Neural cell (in vitro differentiated cells): Measurements from ENCODE around the gene DAP. TPM values are rescaled to one million over a fixed set of nuclear protein-coding genes. Genes with fewer than 3 reads are reported as not detected.
"Not testable (repeated sequence)": the region's sequence is repeated elsewhere in the genome, so short reads cannot be mapped to it uniquely, and the experiment has no call there.

Source experiments
- H2AFZ ChIP-seq: fragments of 200-600, 300-800 bp; sonication (generic), shearing (Covaris generic); 2 replicates; pipeline ENCODE4 v1.6.0; 2014; ENCODE audit warnings: low read depth, mild to moderate bottlenecking, antibody characterized with exemption, low read length, moderate library complexity
- H3F3A ChIP-seq: fragments of 200-600 bp; shearing (Covaris generic); 2 replicates; pipeline ENCODE4 v1.6.1; 2016; ENCODE audit warnings: mild to moderate bottlenecking, moderate library complexity, mixed read lengths, antibody characterized with exemption, low read length; ENCODE audit not compliant: insufficient read depth, poor library complexity, severe bottlenecking
- H3K27ac ChIP-seq: fragments of 200-600, 300-800 bp; sonication (generic), shearing (Covaris generic); 2 replicates; pipeline ENCODE4 v1.5.1; 2014; ENCODE audit warnings: mild to moderate bottlenecking, low read length, moderate library complexity
- H3K27me3 ChIP-seq: fragments of 300-800, 200-600 bp; sonication (generic), shearing (Covaris generic); 2 replicates; pipeline ENCODE4 v1.6.0; 2014; ENCODE audit warnings: mild to moderate bottlenecking, low read depth, low read length, moderate library complexity; ENCODE audit not compliant: insufficient read depth
- H3K36me3 ChIP-seq: fragments of 300-800, 200-600 bp; sonication (generic), shearing (Covaris generic); 2 replicates; pipeline ENCODE4 v1.5.1; 2014; ENCODE audit warnings: mild to moderate bottlenecking, antibody characterized with exemption, low read length, moderate library complexity; ENCODE audit not compliant: insufficient read depth
- H3K4me2 ChIP-seq: fragments of 300-800, 200-600 bp; sonication (generic), shearing (Covaris generic); 2 replicates; pipeline ENCODE4 v1.6.0; 2014; ENCODE audit warnings: mild to moderate bottlenecking, low read length
- H3K4me3 ChIP-seq: fragments of 300-800, 200-600 bp; sonication (generic), shearing (Covaris generic); 2 replicates; pipeline ENCODE4 v1.5.1; 2014; ENCODE audit warnings: mild to moderate bottlenecking, low read length, moderate library complexity
- H3K79me2 ChIP-seq: fragments of 200-600 bp; shearing (Covaris generic); replicated peaks from 2 replicates; pipeline ENCODE4 v1.6.0; 2014; ENCODE audit warnings: mild to moderate bottlenecking, low read length, moderate library complexity; ENCODE audit not compliant: insufficient read depth
- H3K9ac ChIP-seq: fragments of 300-800, 200-600 bp; sonication (generic), shearing (Covaris generic); 2 replicates; pipeline ENCODE4 v1.6.1; 2016; ENCODE audit warnings: mild to moderate bottlenecking, low read length, mixed read lengths
- H3K9me2 ChIP-seq: fragments of 200-600 bp; shearing (Covaris generic); 2 replicates; pipeline ENCODE4 v1.6.1; 2016; ENCODE audit warnings: mild to moderate bottlenecking, low read length, mixed read lengths; ENCODE audit not compliant: insufficient read depth
- H3K9me3 ChIP-seq: fragments of 200-600, 300-800 bp; sonication (generic), shearing (Covaris generic); 2 replicates; pipeline ENCODE4 v1.6.1; 2016; ENCODE audit warnings: mild to moderate bottlenecking, mixed run types, low read length, moderate library complexity, mixed read lengths
- H4K20me1 ChIP-seq: fragments of 200-600 bp; shearing (Covaris generic); 2 replicates; pipeline ENCODE4 v1.6.1; 2016; ENCODE audit warnings: mild to moderate bottlenecking, mixed run types; ENCODE audit not compliant: insufficient read depth
- CTCF ChIP-seq: fragments of 450-650 bp; IDR thresholded peaks from 2 replicates; pipeline ENCODE4 v1.5.1; 2014; ENCODE audit warnings: antibody characterized with exemption, mild to moderate bottlenecking, moderate library complexity; ENCODE audit not compliant: poor library complexity, severe bottlenecking
- EP300 ChIP-seq: fragments of 450-650 bp; conservative IDR thresholded peaks from 2 replicates; pipeline ENCODE4 v1.6.1; 2014; ENCODE audit warnings: antibody characterized with exemption, mild to moderate bottlenecking, moderate library complexity; ENCODE audit not compliant: poor library complexity, severe bottlenecking
- EZH2 ChIP-seq: fragments of 200-600, 300-800 bp; shearing (Covaris generic), sonication (generic); IDR thresholded peaks from 2 replicates; pipeline ENCODE4 v1.6.1; 2014; ENCODE audit warnings: antibody characterized with exemption, low read length, borderline replicate concordance, mild to moderate bottlenecking; ENCODE audit not compliant: insufficient read depth, poor library complexity, severe bottlenecking
- MXI1 ChIP-seq: fragments of 450-650 bp; conservative IDR thresholded peaks from 2 replicates; pipeline ENCODE4 v1.6.1; 2014; ENCODE audit warnings: antibody characterized with exemption, mild to moderate bottlenecking; ENCODE audit not compliant: poor library complexity, severe bottlenecking
- POLR2AphosphoS5 ChIP-seq: IDR thresholded peaks from 2 replicates; pipeline ENCODE4 v1.6.1; 2012
- RAD21 ChIP-seq: fragments of 450-650 bp; conservative IDR thresholded peaks from 2 replicates; pipeline ENCODE4 v1.6.1; 2014; ENCODE audit warnings: antibody characterized with exemption, mild to moderate bottlenecking, moderate library complexity
- REST ChIP-seq: IDR thresholded peaks from 2 replicates; pipeline ENCODE4 v1.6.1; 2012; ENCODE audit warnings: borderline replicate concordance
- SMC3 ChIP-seq: fragments of 450-650 bp; conservative IDR thresholded peaks from 2 replicates; pipeline ENCODE4 v1.6.1; 2014; ENCODE audit warnings: antibody characterized with exemption, mild to moderate bottlenecking, moderate library complexity; ENCODE audit not compliant: poor library complexity
- TAF1 ChIP-seq: IDR thresholded peaks from 2 replicates; pipeline ENCODE4 v1.6.1; 2012; ENCODE audit warnings: low read depth
- polyA plus RNA-seq: library from polyadenylated mRNA; depleted of rRNA; stranded (reverse); fragments of >200 nt; gene quantifications from 2 replicates; pipeline ENCODE4 v1.2.3, GENCODE V29; 2014

Gene DAP
- polyA plus RNA-seq, 1 donor from 2014 or later = 9.3 TPM

GRCh38 chr5:10665799-10666198 is 95.2 kb downstream of the DAP start:
- Histone ChIP-seq H3K27me3 (no peaks in the 10 kb centered on the region), H3K9me3 (no peaks in the 10 kb centered on the region), H3K27ac (no peak overlapping the region), H3K79me2 (no peaks in the 10 kb centered on the region), H3F3A (no peaks in the 10 kb centered on the region), H3K9ac (no peak overlapping the region), H3K36me3 (no peaks in the 10 kb centered on the region), H2AFZ (no peak overlapping the region), H3K4me2 (no peak overlapping the region), H3K4me3 (no peak overlapping the region), H4K20me1 (no peaks in the 10 kb centered on the region), H3K9me2 (no peaks in the 10 kb centered on the region)
- TF ChIP-seq MXI1 = no peak
- no peak for TF ChIP-seq CTCF
- TF ChIP-seq REST = no peak
- no peak for TF ChIP-seq EP300
- TF ChIP-seq TAF1 = no peak
- TF ChIP-seq RAD21 = no peak
- TF ChIP-seq SMC3 = no peak
- TF ChIP-seq EZH2 = no peak
- TF ChIP-seq POLR2AphosphoS5 = no peak

- H3K4me2 ChIP-seq, H3K36me3 ChIP-seq, H3F3A ChIP-seq, H3K9ac ChIP-seq, H3K4me3 ChIP-seq, H3K27ac ChIP-seq, H2AFZ ChIP-seq, H3K27me3 ChIP-seq, H4K20me1 ChIP-seq, H3K79me2 ChIP-seq, H3K9me2 ChIP-seq, H3K9me3 ChIP-seq: not testable (repeated sequence)
Observed at GRCh38 chr5:10664180-10664769, 96.8 kb downstream of the DAP start.
